Measurements from ENCODE around the gene RHAG. TPM values are rescaled to one million over a fixed set of nuclear protein-coding genes. Genes with fewer than 3 reads are reported as not detected.
"Not testable (repeated sequence)": the region's sequence is repeated elsewhere in the genome, so short reads cannot be mapped to it uniquely, and the experiment has no call there.

Gene RHAG
- total RNA-seq, 1 donor from 2014 or later, result not detected

DNA sequence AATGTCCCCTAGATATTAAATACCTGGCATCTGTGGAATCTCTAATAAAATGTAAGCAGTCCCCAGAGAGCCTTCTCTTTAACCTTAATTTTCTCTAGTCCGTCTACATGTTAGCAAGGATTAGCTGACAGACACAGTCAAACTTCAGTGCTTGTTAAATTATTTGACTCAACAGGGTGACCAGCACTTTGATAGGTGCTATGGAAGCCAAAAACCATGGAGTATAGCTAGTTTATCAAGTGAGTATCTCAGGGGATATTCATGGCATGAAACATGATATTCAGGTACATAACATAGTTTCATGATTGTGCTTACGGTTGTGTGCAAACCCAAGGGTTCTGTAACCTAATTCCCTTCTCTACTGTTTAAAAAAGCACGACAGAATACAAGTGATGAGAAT lies 3.9 kb downstream of the RHAG start:
- DNase-seq (ENCODE audit: low read depth), result no peak

DNA sequence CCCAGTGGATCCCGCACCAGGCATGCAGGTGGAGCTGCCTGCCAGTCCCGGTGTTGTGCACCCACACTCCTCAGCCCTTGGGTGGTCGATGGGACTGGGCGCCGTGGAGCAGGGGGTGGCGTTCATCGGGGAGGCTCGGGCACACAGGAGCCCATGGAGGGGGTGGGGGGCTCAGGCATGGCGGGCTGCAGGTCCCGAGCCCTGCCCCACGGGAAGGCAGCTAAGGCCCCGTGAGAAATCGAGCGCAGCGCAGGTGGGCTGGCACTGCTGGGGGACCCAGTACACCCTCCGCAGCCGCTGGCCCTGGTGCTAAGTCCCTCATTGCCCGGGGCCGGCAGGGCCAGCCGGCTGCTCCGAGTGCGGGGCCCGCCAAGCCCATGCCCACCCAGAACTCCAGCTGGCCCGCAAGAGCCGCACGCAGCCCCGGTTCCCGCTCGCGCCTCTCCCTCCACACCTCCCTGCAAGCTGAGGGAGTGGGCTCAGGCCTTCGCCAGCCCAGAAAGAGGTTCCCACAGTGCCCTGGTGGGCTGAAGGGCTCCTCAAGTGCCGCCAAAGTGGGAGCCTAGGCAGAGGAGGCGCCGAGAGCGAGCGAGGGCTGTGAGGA lies 7.1 kb downstream of the RHAG start:
- H3K27ac Mint-ChIP-seq (ENCODE audit: unreplicated experiment); H3K27me3 Mint-ChIP-seq (ENCODE audit: low read depth, unreplicated experiment); H3K9me3 ChIP-seq (ENCODE audit: insufficient read depth, low read depth, low read length); H3K4me3 ChIP-seq (ENCODE audit: insufficient read depth, low read depth, low read length); H3K4me1 ChIP-seq (ENCODE audit: insufficient read depth, low read length); H3K4me3 Mint-ChIP-seq (ENCODE audit: unreplicated experiment); H3K36me3 Mint-ChIP-seq (ENCODE audit: low read depth, unreplicated experiment); H3K4me2 ChIP-seq (ENCODE audit: low read length); H3K79me2 ChIP-seq (ENCODE audit: insufficient read depth, low read length); H3K9me3 Mint-ChIP-seq (ENCODE audit: unreplicated experiment); H3K27me3 ChIP-seq (ENCODE audit: insufficient read depth, low read length); H3K4me1 Mint-ChIP-seq (ENCODE audit: low read depth, unreplicated experiment); H4K20me1 ChIP-seq (ENCODE audit: insufficient read depth, low read length); H3K36me3 ChIP-seq (ENCODE audit: insufficient read depth, low read length); H3K27ac ChIP-seq (ENCODE audit: low read depth, low read length); FAIRE-seq; H3K9ac ChIP-seq (ENCODE audit: low read length); DNase-seq (ENCODE audit: low read depth); H2AFZ ChIP-seq (ENCODE audit: low read depth, low read length): not testable (repeated sequence)

More for the DNA sequence above, 3.9 kb downstream of the RHAG start:
- no peaks in the 10 kb centered on the region for H3K4me1 Mint-ChIP-seq (ENCODE audit: low read depth, unreplicated experiment)
- H3K9me3 ChIP-seq (ENCODE audit: insufficient read depth, low read depth, low read length), result no peaks in the 10 kb centered on the region
- H3K27ac ChIP-seq (ENCODE audit: low read depth, low read length), result no peak overlapping the region
- H3K36me3 ChIP-seq (ENCODE audit: insufficient read depth, low read length), result no peaks in the 10 kb centered on the region
- no peaks in the 10 kb centered on the region for H3K27me3 ChIP-seq (ENCODE audit: insufficient read depth, low read length)
- no peaks in the 10 kb centered on the region for H3K9me3 Mint-ChIP-seq (ENCODE audit: unreplicated experiment)
- TF ChIP-seq, protein P1, sequence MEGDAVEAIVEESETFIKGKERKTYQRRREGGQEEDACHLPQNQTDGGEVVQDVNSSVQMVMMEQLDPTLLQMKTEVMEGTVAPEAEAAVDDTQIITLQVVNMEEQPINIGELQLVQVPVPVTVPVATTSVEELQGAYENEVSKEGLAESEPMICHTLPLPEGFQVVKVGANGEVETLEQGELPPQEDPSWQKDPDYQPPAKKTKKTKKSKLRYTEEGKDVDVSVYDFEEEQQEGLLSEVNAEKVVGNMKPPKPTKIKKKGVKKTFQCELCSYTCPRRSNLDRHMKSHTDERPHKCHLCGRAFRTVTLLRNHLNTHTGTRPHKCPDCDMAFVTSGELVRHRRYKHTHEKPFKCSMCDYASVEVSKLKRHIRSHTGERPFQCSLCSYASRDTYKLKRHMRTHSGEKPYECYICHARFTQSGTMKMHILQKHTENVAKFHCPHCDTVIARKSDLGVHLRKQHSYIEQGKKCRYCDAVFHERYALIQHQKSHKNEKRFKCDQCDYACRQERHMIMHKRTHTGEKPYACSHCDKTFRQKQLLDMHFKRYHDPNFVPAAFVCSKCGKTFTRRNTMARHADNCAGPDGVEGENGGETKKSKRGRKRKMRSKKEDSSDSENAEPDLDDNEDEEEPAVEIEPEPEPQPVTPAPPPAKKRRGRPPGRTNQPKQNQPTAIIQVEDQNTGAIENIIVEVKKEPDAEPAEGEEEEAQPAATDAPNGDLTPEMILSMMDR (IDR thresholded peaks at IDR 0.05; ENCODE audit: insufficient read depth, low read depth, low read length), result no peak
- TF ChIP-seq EZH2 (IDR thresholded peaks at IDR 0.05; ENCODE audit: insufficient read depth, low read length), result no peak
- no peak overlapping the region for H3K4me3 Mint-ChIP-seq (ENCODE audit: unreplicated experiment)
- no peaks in the 10 kb centered on the region for H3K27me3 Mint-ChIP-seq (ENCODE audit: low read depth, unreplicated experiment)
- no peak overlapping the region for H2AFZ ChIP-seq (ENCODE audit: low read depth, low read length)
- H3K4me1 ChIP-seq (ENCODE audit: insufficient read depth, low read length), result no peaks in the 10 kb centered on the region
- H3K36me3 Mint-ChIP-seq (ENCODE audit: low read depth, unreplicated experiment), result no peaks in the 10 kb centered on the region
- no peak for FAIRE-seq
- no peak overlapping the region for H3K4me3 ChIP-seq (ENCODE audit: insufficient read depth, low read depth, low read length)
- no peak overlapping the region for H3K4me2 ChIP-seq (ENCODE audit: low read length)
- H3K27ac Mint-ChIP-seq (ENCODE audit: unreplicated experiment), result no peak overlapping the region
- no peak overlapping the region for H3K9ac ChIP-seq (ENCODE audit: low read length)
- no peaks in the 10 kb centered on the region for H3K79me2 ChIP-seq (ENCODE audit: insufficient read depth, low read length)
- no peaks in the 10 kb centered on the region for H4K20me1 ChIP-seq (ENCODE audit: insufficient read depth, low read length)

DNA sequence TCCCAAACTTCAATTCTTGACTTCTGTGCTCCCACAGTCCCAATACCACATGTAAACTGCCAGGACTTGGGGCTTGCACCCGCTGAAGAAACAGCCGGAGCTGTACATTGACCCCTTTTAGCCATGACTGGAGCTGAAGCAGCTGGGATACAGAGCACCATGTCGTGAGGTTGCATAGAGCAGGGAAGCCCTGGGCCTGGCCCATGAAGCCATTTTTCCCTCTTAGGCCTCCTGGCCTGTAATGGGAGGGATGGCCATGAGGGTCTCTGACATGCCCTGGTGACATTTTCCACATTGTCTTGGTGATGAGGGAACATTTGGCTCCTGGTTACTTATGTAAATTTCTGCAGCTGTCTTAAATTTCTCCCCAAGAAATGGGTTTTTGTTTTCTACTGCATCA lies 9.8 kb downstream of the RHAG start:
- Histone ChIP-seq H3K4me3 (ENCODE audit: insufficient read depth, low read depth, low read length) (no peak overlapping the region), H3K27me3 (ENCODE audit: insufficient read depth, low read length) (no peaks in the 10 kb centered on the region), H3K9ac (ENCODE audit: low read length) (no peak overlapping the region), H3K9me3 (ENCODE audit: insufficient read depth, low read depth, low read length) (no peaks in the 10 kb centered on the region), H3K79me2 (ENCODE audit: insufficient read depth, low read length) (no peaks in the 10 kb centered on the region), H3K27ac (ENCODE audit: low read depth, low read length) (no peak overlapping the region), H3K4me1 (ENCODE audit: insufficient read depth, low read length) (no peaks in the 10 kb centered on the region), H4K20me1 (ENCODE audit: insufficient read depth, low read length) (no peaks in the 10 kb centered on the region), H3K36me3 (ENCODE audit: insufficient read depth, low read length) (no peaks in the 10 kb centered on the region), H3K4me2 (ENCODE audit: low read length) (no peak overlapping the region), H2AFZ (ENCODE audit: low read depth, low read length) (no peak overlapping the region)
- H3K36me3 Mint-ChIP-seq (ENCODE audit: low read depth, unreplicated experiment), result no peaks in the 10 kb centered on the region
- no peak overlapping the region for H3K27ac Mint-ChIP-seq (ENCODE audit: unreplicated experiment)
- H3K27me3 Mint-ChIP-seq (ENCODE audit: low read depth, unreplicated experiment), result no peaks in the 10 kb centered on the region
- FAIRE-seq, result no peak
- no peak overlapping the region for H3K4me3 Mint-ChIP-seq (ENCODE audit: unreplicated experiment)
- no peaks in the 10 kb centered on the region for H3K4me1 Mint-ChIP-seq (ENCODE audit: low read depth, unreplicated experiment)
- DNase-seq (ENCODE audit: low read depth), result no peak
- H3K9me3 Mint-ChIP-seq (ENCODE audit: unreplicated experiment), result no peaks in the 10 kb centered on the region
- TF ChIP-seq, protein P1 (IDR thresholded peaks at IDR 0.05; ENCODE audit: insufficient read depth, low read depth, low read length), result no peak
- no peak for TF ChIP-seq EZH2 (IDR thresholded peaks at IDR 0.05; ENCODE audit: insufficient read depth, low read length)
